Measurements from ENCODE around the gene SRCIN1.
"Not testable (repeated sequence)": the region's sequence is repeated elsewhere in the genome, so short reads cannot be mapped to it uniquely, and the experiment has no call there.

DNA sequence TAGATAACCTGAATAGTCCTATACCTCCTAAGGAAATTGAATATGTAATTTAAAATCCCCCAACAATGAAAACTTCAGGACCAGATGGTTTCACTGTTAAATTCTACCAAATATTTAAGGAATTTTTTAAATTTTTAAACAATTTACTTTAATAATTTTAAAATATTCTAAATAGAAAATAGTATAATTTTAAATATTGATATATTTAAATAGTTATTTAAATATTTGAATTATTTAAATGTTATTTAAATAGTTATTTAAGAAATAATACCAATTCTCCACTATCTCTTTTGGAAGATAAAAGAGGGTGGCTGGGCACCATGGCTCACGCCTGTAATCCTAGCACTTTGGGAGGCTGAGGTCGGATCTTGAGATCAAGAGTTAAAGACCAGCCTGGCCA is 104.0 kb downstream of the SRCIN1 start:
- TF ChIP-seq, protein P1, sequence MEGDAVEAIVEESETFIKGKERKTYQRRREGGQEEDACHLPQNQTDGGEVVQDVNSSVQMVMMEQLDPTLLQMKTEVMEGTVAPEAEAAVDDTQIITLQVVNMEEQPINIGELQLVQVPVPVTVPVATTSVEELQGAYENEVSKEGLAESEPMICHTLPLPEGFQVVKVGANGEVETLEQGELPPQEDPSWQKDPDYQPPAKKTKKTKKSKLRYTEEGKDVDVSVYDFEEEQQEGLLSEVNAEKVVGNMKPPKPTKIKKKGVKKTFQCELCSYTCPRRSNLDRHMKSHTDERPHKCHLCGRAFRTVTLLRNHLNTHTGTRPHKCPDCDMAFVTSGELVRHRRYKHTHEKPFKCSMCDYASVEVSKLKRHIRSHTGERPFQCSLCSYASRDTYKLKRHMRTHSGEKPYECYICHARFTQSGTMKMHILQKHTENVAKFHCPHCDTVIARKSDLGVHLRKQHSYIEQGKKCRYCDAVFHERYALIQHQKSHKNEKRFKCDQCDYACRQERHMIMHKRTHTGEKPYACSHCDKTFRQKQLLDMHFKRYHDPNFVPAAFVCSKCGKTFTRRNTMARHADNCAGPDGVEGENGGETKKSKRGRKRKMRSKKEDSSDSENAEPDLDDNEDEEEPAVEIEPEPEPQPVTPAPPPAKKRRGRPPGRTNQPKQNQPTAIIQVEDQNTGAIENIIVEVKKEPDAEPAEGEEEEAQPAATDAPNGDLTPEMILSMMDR (IDR thresholded peaks at IDR 0.05; ENCODE audit: low read depth, low read length, poor library complexity, severe bottlenecking): not testable (repeated sequence)
- TF ChIP-seq EZH2phosphoT487 (IDR thresholded peaks at IDR 0.05; ENCODE audit: borderline replicate concordance, low read length): not testable (repeated sequence)

Measured in DOHH2 (cell line).